ENCODE measurements around the gene KDM6B. TPM values are rescaled to one million over a fixed set of nuclear protein-coding genes. Genes with fewer than 3 reads are reported as not detected.

KDM6B gene
- total and polyA plus RNA-seq, 9 of the 15 experiments (the other 6 are each of a cell fraction or from before 2014, with no cell fraction given): 0.01 to 22.9 (median 2.2) TPM

DNA sequence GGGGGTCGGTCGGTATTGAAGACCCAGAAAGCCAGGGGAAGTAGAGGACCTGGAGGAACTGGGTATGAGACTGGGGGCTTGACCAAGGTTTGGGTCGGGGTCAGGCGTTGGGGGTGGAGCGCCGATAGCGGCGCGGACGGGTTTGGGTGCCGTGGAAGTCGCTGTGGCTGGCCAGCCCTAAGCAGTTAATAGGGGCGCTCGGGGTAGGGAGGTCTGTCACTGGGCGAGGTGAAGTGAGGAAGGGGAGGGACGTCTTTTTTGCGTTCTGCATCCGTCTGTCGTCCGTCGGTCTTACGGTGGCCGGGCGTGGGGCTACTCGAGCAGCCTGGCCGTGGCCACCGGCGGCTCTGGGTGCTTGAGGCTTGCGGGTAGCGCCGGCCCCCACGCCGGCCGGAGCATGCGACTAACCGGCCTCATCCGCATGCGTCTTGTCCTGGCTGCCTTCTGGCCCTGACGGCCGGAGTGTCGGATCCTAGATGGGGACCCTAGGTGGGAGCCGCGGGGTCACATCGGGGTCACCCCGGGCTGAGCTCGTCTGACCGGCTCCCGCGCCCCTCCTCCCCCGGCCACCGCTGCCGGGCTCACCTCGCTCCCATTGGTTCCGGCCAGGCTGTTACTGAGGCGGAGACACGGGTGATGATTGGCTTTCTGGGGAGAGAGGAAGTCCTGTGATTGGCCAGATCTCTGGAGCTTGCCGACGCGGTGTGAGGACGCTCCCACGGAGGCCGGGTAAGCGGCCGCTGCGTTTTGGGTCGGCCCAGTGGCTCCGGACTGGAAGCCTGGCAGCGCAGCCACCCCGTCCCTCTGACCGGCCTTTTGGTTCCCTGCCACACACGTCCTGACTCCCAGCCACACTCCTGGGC is 10.5 kb downstream of the KDM6B start (continued):
- no peak for TF ChIP-seq TOE1 (IDR thresholded peaks at IDR 0.05; ENCODE audit: borderline replicate concordance)
- no peak for TF ChIP-seq TOE1 (CRISPR knock-in tag; IDR thresholded peaks at IDR 0.05; ENCODE audit: borderline replicate concordance, low read depth)
- TF ChIP-seq SMAD1 (IDR thresholded peaks at IDR 0.05; ENCODE audit: low read depth, low read length, partially characterized antibody): no peak
- TF ChIP-seq, protein P1, sequence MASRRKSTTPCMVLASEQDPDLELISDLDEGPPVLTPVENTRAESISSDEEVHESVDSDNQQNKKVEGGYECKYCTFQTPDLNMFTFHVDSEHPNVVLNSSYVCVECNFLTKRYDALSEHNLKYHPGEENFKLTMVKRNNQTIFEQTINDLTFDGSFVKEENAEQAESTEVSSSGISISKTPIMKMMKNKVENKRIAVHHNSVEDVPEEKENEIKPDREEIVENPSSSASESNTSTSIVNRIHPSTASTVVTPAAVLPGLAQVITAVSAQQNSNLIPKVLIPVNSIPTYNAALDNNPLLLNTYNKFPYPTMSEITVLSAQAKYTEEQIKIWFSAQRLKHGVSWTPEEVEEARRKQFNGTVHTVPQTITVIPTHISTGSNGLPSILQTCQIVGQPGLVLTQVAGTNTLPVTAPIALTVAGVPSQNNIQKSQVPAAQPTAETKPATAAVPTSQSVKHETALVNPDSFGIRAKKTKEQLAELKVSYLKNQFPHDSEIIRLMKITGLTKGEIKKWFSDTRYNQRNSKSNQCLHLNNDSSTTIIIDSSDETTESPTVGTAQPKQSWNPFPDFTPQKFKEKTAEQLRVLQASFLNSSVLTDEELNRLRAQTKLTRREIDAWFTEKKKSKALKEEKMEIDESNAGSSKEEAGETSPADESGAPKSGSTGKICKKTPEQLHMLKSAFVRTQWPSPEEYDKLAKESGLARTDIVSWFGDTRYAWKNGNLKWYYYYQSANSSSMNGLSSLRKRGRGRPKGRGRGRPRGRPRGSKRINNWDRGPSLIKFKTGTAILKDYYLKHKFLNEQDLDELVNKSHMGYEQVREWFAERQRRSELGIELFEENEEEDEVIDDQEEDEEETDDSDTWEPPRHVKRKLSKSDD (conservative IDR thresholded peaks at IDR 0.05; ENCODE audit: low read length): no peak
- TF ChIP-seq, protein P2, sequence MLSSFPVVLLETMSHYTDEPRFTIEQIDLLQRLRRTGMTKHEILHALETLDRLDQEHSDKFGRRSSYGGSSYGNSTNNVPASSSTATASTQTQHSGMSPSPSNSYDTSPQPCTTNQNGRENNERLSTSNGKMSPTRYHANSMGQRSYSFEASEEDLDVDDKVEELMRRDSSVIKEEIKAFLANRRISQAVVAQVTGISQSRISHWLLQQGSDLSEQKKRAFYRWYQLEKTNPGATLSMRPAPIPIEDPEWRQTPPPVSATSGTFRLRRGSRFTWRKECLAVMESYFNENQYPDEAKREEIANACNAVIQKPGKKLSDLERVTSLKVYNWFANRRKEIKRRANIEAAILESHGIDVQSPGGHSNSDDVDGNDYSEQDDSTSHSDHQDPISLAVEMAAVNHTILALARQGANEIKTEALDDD (IDR thresholded peaks at IDR 0.05): no peak
- TF ChIP-seq, protein P3, sequence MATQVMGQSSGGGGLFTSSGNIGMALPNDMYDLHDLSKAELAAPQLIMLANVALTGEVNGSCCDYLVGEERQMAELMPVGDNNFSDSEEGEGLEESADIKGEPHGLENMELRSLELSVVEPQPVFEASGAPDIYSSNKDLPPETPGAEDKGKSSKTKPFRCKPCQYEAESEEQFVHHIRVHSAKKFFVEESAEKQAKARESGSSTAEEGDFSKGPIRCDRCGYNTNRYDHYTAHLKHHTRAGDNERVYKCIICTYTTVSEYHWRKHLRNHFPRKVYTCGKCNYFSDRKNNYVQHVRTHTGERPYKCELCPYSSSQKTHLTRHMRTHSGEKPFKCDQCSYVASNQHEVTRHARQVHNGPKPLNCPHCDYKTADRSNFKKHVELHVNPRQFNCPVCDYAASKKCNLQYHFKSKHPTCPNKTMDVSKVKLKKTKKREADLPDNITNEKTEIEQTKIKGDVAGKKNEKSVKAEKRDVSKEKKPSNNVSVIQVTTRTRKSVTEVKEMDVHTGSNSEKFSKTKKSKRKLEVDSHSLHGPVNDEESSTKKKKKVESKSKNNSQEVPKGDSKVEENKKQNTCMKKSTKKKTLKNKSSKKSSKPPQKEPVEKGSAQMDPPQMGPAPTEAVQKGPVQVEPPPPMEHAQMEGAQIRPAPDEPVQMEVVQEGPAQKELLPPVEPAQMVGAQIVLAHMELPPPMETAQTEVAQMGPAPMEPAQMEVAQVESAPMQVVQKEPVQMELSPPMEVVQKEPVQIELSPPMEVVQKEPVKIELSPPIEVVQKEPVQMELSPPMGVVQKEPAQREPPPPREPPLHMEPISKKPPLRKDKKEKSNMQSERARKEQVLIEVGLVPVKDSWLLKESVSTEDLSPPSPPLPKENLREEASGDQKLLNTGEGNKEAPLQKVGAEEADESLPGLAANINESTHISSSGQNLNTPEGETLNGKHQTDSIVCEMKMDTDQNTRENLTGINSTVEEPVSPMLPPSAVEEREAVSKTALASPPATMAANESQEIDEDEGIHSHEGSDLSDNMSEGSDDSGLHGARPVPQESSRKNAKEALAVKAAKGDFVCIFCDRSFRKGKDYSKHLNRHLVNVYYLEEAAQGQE (IDR thresholded peaks at IDR 0.05; ENCODE audit: borderline replicate concordance): peak; percentile 55; the same call in 1 of the 2 replicates
- TF ChIP-seq, protein P3 (CRISPR knock-in tag; IDR thresholded peaks at IDR 0.05; ENCODE audit: low read depth): no peak
- no peak for TF ChIP-seq ERF (CRISPR knock-in tag; IDR thresholded peaks at IDR 0.05)
- TF ChIP-seq, protein P4, sequence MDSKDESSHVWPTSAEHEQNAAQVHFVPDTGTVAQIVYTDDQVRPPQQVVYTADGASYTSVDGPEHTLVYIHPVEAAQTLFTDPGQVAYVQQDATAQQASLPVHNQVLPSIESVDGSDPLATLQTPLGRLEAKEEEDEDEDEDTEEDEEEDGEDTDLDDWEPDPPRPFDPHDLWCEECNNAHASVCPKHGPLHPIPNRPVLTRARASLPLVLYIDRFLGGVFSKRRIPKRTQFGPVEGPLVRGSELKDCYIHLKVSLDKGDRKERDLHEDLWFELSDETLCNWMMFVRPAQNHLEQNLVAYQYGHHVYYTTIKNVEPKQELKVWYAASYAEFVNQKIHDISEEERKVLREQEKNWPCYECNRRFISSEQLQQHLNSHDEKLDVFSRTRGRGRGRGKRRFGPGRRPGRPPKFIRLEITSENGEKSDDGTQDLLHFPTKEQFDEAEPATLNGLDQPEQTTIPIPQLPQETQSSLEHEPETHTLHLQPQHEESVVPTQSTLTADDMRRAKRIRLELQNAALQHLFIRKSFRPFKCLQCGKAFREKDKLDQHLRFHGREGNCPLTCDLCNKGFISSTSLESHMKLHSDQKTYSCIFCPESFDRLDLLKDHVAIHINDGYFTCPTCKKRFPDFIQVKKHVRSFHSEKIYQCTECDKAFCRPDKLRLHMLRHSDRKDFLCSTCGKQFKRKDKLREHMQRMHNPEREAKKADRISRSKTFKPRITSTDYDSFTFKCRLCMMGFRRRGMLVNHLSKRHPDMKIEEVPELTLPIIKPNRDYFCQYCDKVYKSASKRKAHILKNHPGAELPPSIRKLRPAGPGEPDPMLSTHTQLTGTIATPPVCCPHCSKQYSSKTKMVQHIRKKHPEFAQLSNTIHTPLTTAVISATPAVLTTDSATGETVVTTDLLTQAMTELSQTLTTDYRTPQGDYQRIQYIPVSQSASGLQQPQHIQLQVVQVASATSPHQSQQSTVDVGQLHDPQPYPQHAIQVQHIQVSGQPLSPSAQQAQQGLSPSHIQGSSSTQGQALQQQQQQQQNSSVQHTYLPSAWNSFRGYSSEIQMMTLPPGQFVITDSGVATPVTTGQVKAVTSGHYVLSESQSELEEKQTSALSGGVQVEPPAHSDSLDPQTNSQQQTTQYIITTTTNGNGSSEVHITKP (IDR thresholded peaks at IDR 0.05; ENCODE audit: partially characterized antibody): peak; percentile 97
- no peak for TF ChIP-seq MTA3 (IDR thresholded peaks at IDR 0.05; ENCODE audit: borderline replicate concordance)

Data from K562 (cell line).